Stimulated activated CD4-positive, alpha-beta T cell treated with anti-CD3 and anti-CD28 coated beads, Interleukin-4, amount 100 ng/mL, for 24 hours (primary cell): ENCODE measurements around the gene GTF2H2C.
"Not testable (repeated sequence)": the region's sequence is repeated elsewhere in the genome, so short reads cannot be mapped to it uniquely, and the experiment has no call there.

Experiments used
- DNase-seq: peaks from one replicate; pipeline ENCODE4 v3.0.0-alpha.2; 2020

The GTF2H2C gene

DNA sequence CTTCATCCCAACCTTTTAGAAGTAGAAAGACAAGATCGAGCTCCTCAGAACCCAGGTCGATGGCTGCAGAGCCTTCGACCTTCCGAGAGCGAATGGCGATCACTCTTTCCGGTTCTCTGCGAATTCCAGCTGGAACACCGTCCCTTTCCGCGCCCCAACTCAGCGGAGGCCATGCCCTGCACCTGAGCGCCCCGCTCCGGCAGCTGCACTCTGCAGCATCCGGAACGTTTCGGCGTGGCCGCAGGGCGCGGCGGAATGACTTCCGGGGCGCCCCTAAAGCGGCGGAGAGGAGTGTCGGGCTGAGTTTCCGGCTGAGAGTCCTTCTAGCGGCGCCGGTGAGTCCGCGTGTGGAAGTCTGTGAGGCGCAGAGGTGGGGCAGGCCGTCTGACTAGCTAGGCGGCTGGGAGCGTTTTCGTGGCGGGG lies at the start of gene GTF2H2C:
TSS of gene GTF2H2C (plus strand) at position 284 of the 423 bp plus-strand sequence. CDS start 4,942 bp downstream, outside the sequence.
- DNase-seq = peak; percentile 76

DNA sequence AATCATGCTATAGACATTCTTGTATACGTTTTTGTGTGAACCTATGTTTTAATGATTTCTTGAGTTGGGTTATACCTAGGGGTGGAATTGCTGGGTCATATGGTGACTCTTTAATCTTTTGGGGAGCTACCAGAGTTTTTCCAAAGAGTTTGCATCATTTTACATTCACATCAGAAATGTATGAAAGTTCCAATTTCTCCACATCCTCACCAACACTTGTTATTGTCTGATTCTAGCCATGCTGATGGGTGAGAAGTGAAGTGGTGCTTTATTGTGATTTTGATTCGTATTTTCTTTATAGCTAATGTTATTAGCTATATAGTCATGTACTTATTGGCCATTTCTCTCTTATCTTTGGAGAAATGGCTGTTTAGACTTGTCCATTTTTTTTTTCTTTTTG lies 49.3 kb upstream of the GTF2H2C start:
- no peak for DNase-seq

- no peak for DNase-seq
These were observed 47.2 kb upstream of the GTF2H2C start for GRCh38 chr5:69512740-69513260.

DNA sequence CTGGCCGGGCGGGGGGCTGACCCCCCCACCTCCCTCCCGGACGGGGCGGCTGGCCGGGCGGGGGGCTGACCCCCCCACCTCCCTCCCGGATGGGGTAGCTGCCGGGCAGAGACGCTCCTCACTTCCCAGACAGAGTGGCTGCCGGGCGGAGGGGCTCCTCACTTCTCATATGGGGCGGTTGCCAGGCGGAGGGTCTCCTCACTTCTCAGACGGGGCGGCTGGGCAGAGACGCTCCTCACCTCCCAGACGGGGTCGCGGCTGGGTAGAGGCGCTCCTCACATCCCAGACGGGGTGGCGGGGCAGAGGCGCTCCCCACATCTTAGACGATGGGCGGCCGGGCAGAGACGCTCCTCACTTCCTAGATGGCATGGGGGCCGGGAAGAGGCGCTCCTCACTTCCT lies 44.4 kb upstream of the GTF2H2C start:
- not testable (repeated sequence) for DNase-seq

- DNase-seq = no peak
These were observed 43.2 kb upstream of the GTF2H2C start for GRCh38 chr5:69516769-69517168.

- DNase-seq = no peak
These were observed 42.2 kb upstream of the GTF2H2C start for GRCh38 chr5:69517763-69518212.

DNA sequence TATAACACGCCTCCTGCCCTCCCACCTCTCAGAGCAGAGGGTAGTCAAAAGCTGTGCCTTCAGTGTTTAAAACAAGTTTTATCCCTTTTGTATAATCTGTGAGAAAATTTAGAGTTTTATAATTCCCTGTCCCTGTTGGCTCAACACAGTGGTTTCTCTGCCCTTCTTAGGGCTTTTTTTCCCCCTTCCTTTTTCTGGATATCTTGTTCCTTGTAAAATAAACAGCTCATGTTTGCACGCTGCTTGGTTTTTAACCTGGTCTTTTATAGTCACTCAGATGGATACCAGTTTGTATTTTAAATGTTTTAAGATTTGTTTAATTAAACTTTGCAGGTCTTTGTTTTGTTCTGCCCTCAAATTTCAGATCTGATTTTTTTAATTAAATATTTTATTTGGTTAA lies 40.7 kb upstream of the GTF2H2C start:
- no peak for DNase-seq

- no peak for DNase-seq
These were observed 38.0 kb upstream of the GTF2H2C start for GRCh38 chr5:69522035-69522434.

GRCh38 chr5:69525490-69525889 lies 34.5 kb upstream of the GTF2H2C start:
- no peak for DNase-seq

DNA sequence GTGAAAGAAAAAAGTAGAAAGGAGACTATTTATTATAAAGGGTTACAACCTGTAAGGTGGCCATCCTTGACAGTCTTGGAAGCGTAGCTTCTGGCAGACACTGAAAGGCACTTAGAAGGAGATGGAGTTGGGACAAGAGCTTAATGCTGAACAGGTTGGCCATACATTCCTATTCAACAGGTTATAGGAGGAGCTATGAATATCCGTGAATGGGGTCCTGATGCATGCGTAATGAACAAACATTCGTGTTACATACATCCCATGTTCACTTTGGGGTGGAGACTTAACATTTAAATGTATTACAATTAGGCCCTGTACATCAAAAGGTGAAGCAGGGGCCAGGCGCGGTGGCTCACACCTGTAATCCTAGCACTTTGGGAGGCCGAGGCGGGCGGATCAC lies 33.3 kb upstream of the GTF2H2C start:
- DNase-seq = no peak

DNA sequence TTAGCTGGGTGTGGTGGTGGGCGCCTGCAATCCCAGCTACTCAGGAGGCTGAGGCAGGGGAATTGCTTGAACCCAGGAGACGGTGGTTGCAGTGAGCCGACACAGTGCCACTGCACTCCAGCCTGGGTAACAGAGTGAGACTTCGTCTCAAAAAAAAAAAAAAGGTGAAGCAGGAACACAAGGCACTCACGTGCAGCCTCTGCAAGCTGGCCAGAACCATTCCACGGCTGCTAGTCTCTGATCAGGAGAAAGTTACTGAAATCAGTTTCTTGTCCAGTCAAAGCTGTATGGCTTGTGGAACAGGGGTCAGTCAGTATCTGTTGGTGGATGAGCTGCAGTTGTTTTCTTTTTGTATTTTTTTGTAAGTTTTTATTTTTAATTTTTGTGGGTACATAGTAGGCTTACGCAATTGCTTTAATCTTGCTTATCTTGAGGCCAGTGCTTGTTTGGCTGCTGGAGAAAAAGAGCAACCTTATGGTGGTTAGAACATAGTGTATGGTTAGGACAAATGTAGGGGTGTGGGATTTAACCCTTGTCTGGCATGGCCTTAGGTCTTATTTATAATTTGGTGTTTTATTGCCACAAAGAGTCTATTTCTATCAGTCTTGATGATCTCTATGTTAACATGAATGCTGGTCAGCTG lies 32.7 kb upstream of the GTF2H2C start:
- no peak for DNase-seq

- no peak for DNase-seq
These were observed 32.0 kb upstream of the GTF2H2C start for GRCh38 chr5:69528035-69528434.

DNA sequence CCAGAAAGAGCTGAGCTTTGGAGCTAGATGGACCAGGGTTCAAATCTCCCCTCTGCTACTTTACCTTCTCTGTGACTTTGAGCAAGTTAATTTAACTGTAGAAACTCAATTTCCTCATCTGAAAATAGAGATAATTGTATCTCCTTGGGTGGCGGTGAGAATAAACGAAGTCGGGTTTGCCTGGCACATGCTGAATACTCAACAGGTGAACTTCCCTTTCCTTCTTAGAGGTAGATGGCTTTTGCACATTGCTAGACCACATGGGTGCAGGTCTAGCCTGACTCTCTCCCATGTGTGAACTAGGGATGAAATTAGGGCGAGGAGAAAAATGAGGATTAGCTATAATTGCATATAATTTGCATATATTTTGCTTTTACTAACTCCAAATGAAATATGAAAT lies 31.4 kb upstream of the GTF2H2C start:
- no peak for DNase-seq

GRCh38 chr5:69530561-69531405 lies 29.2 kb upstream of the GTF2H2C start:
- DNase-seq = no peak

DNA sequence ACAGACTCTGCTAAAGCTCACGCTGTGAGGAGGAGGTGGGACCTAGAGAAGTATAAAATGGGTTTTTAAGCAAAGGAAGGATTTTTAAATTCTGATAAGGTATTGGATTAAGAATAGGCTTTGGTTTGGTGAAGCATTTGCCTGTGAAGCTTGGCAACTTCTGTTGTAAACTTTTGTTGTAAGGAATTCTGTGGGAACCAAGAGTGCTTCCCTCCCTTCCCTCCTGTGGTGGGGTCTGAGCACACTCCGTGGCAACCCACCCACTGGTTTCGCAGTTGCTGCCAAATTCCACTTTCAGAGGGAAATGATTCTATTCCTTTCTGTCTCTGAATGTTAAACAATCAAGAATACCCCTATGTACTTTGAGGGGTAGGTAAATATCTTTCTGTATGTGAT lies 28.6 kb upstream of the GTF2H2C start:
- no peak for DNase-seq

GRCh38 chr5:69537911-69538310 lies 22.1 kb upstream of the GTF2H2C start:
- DNase-seq = not testable (repeated sequence)

DNA sequence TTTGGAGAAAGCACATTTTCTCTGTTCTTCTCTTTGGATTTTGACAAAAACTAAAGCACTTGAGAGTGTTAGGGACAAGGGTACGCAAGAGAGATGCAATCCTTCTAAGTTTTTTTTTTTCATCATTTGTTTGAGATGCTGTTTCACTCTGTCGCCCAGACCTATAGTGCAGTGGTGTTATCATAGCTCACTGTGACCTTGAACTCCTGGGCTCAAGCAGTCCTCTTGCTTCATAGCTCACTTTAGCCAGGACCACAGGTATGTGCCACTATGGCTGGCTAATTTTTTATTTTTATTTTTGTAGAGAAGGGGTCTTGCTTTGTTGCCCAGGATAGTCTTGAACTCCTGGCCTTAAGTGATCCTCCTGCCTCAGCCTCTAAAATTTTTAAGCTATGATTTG lies 21.3 kb upstream of the GTF2H2C start:
- DNase-seq = not testable (repeated sequence)

GRCh38 chr5:69541347-69541746 lies 18.6 kb upstream of the GTF2H2C start:
- DNase-seq = not testable (repeated sequence)

DNA sequence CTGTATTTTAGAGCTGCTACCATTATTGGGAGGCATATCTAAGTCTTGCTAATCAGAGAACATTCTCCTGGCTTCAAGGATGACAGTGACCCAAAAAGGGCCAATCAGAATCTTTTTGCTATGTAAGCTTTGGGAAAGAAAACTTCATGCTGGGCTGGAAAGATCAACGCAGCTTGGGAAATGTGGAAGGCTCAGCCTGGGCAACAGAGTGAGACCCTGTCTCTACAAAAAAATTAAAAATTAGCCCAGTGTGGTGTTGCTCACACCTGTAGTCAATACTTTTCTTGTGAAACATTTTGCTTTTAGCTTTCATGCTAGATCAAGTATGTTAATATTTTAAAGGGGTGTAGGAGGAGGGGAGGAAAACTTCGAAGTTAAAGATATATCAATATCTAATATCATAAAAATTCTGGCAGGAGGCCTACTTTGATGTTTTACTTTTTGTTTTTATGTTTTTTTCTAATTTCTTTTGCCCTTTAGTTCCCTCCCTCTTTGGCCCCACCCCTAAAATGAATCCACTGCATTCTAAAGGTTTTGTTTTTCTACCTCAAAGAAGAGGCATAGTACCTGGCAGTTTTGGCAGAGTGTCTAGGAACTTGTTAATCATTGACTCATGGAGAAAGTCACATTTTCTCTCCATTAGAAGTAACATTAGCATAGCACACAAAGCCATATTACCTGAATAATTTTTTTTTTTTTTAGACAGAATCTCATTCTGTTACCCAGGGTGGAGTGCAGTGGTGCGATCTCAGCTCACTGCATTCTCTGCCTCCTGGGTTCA lies 17.0 kb upstream of the GTF2H2C start:
- not testable (repeated sequence) for DNase-seq

DNA sequence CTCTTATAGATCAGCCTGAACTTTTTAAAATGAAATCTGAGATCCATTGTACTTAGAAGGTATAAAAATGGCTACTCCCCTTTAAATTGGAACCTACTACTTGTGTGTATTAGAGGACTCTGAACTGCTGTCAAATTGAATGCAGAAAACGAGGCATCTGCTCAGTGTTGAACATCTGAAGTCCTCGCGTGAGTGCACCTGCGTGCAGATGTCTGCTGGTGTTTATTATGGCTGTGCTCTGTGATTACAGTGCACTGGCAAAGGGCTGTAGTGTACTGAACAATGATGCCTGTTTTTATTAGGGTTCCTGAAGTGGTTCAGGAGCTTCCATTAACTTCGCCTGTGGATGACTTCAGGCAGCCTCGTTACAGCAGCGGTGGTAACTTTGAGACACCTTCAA lies 15.4 kb upstream of the GTF2H2C start:
- not testable (repeated sequence) for DNase-seq

- not testable (repeated sequence) for DNase-seq
These were observed 818 bp downstream of the GTF2H2C start for GRCh38 chr5:69560587-69561431.

DNA sequence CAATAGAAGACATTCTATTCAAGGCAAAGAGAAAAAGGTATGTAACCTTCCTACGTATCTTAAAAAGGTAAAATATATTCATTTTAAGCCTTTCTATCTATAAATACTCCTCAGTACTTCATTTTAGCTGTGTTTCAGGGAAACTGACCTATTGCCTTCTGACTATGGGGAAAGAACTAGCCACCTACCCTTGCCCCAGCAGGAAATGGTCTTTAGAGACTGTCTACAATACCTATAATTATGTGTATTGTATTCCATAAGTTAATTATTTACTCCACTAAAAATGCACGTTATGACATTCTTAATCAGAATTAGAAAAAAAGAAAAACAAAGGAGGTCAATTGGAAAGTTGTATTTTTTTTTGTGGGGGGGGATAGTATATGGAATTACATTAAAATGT lies 6.2 kb downstream of the GTF2H2C start:
- not testable (repeated sequence) for DNase-seq
